Measurements from ENCODE around the gene SREBF1. TPM values are rescaled to one million over a fixed set of nuclear protein-coding genes. Genes with fewer than 3 reads are reported as not detected.

The SREBF1 gene
- total RNA-seq, 1 donor: 92.0 TPM

- TF ChIP-seq CTCF (IDR thresholded peaks at IDR 0.05; ENCODE audit: insufficient read depth, low read depth, low read length): peak; percentile 98
- peak; percentile 64 for DNase-seq (ENCODE audit: low read depth)
- no peak overlapping the region for H3K4me3 ChIP-seq (ENCODE audit: low read depth, low read length)
Observed at GRCh38 chr17:17859909-17860765, 23.4 kb upstream of the SREBF1 start.

GRCh38 chr17:17857496-17857895 lies 20.7 kb upstream of the SREBF1 start:
- no peak for DNase-seq (ENCODE audit: low read depth)
- no peak for TF ChIP-seq CTCF (IDR thresholded peaks at IDR 0.05; ENCODE audit: insufficient read depth, low read depth, low read length)

GRCh38 chr17:17856386-17856785 lies 19.6 kb upstream of the SREBF1 start:
- TF ChIP-seq CTCF (IDR thresholded peaks at IDR 0.05; ENCODE audit: insufficient read depth, low read depth, low read length): no peak
- DNase-seq (ENCODE audit: low read depth): no peak
- H3K4me3 ChIP-seq (ENCODE audit: low read depth, low read length): no peak overlapping the region

More at GRCh38 chr17:17857496-17857895, 20.7 kb upstream of the SREBF1 start:
- H3K4me3 ChIP-seq (ENCODE audit: low read depth, low read length): no peak overlapping the region

GRCh38 chr17:17855976-17856375 lies 19.2 kb upstream of the SREBF1 start:
- no peak for TF ChIP-seq CTCF (IDR thresholded peaks at IDR 0.05; ENCODE audit: insufficient read depth, low read depth, low read length)
- DNase-seq (ENCODE audit: low read depth): no peak
- H3K4me3 ChIP-seq (ENCODE audit: low read depth, low read length): no peak overlapping the region

GRCh38 chr17:17853811-17854447 lies 17.1 kb upstream of the SREBF1 start:
- no peak overlapping the region for H3K4me3 ChIP-seq (ENCODE audit: low read depth, low read length)
- TF ChIP-seq CTCF (IDR thresholded peaks at IDR 0.05; ENCODE audit: insufficient read depth, low read depth, low read length): no peak
- DNase-seq (ENCODE audit: low read depth): no peak

- no peak for TF ChIP-seq CTCF (IDR thresholded peaks at IDR 0.05; ENCODE audit: insufficient read depth, low read depth, low read length)
- no peak for DNase-seq (ENCODE audit: low read depth)
- H3K4me3 ChIP-seq (ENCODE audit: low read depth, low read length): no peak overlapping the region
Observed at GRCh38 chr17:17852930-17853329, 16.1 kb upstream of the SREBF1 start.

Measured in fibroblast of villous mesenchyme (primary cell).